ENCODE data around the gene HIPK2.

DNA sequence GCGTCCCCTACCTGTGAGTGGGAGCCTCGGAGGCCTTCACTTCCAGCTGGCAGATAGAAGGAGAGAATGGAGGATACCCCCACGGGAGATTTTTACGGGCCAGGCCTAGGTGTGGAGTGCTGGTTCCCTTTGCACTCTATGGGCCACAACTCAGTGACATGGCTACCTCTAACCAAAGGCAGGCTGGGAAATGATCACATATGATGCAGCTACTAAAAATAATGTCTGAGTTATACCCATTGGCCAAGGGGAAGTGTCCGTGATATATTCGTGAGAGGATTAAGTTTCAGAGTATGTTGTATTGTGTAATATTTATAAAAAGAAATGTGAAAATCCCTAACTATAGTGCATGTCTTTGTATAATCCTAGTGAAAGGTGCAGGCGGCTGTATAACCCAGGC is 13.5 kb upstream of the HIPK2 start:
- TF ChIP-seq, protein P1, sequence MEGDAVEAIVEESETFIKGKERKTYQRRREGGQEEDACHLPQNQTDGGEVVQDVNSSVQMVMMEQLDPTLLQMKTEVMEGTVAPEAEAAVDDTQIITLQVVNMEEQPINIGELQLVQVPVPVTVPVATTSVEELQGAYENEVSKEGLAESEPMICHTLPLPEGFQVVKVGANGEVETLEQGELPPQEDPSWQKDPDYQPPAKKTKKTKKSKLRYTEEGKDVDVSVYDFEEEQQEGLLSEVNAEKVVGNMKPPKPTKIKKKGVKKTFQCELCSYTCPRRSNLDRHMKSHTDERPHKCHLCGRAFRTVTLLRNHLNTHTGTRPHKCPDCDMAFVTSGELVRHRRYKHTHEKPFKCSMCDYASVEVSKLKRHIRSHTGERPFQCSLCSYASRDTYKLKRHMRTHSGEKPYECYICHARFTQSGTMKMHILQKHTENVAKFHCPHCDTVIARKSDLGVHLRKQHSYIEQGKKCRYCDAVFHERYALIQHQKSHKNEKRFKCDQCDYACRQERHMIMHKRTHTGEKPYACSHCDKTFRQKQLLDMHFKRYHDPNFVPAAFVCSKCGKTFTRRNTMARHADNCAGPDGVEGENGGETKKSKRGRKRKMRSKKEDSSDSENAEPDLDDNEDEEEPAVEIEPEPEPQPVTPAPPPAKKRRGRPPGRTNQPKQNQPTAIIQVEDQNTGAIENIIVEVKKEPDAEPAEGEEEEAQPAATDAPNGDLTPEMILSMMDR (IDR thresholded peaks at IDR 0.05) = no peak
- TF ChIP-seq EP300 (IDR thresholded peaks at IDR 0.05) = no peak
- TF ChIP-seq POLR2AphosphoS5 (IDR thresholded peaks at IDR 0.05) = no peak
- TF ChIP-seq POLR2A (IDR thresholded peaks at IDR 0.05) = no peak
